GM10266 (cell line): ENCODE data around the gene C17orf100.
A peak's percentile ranks its signal among the peaks of the same experiment; 100 is the strongest.
"Not testable (repeated sequence)": the region's sequence is repeated elsewhere in the genome, so short reads cannot be mapped to it uniquely, and the experiment has no call there.

ENCODE experiments used
- DNase-seq: peaks from one replicate; pipeline ENCODE4 v3.0.0; 2012; ENCODE audit errors: extremely low spot score
- CTCF ChIP-seq: IDR thresholded peaks from 2 replicates; pipeline ENCODE4 v1.5.1; 2012; ENCODE audit warnings: mild to moderate bottlenecking, low read depth; ENCODE audit not compliant: control insufficient read depth, insufficient read depth; ENCODE audit errors: missing control alignments

The C17orf100 gene

GRCh38 chr17:6657633-6658287, 6.2 kb downstream of the C17orf100 start:
- TF ChIP-seq CTCF = no peak

GRCh38 chr17:6658411-6658810, 6.8 kb downstream of the C17orf100 start:
- DNase-seq = not testable (repeated sequence)

More at GRCh38 chr17:6657633-6658287, 6.2 kb downstream of the C17orf100 start:
- no peak for DNase-seq

GRCh38 chr17:6660101-6660500, 8.5 kb downstream of the C17orf100 start:
- no peak for DNase-seq
- TF ChIP-seq CTCF = no peak

GRCh38 chr17:6660805-6661463, 9.4 kb downstream of the C17orf100 start:
- no peak for TF ChIP-seq CTCF
- DNase-seq = peak; percentile 65

- DNase-seq = no peak
- TF ChIP-seq CTCF = no peak
These were observed 9.9 kb downstream of the C17orf100 start for GRCh38 chr17:6661464-6661848.

GRCh38 chr17:6663200-6663599, 11.6 kb downstream of the C17orf100 start:
- DNase-seq = not testable (repeated sequence)

GRCh38 chr17:6666077-6666521, 14.5 kb downstream of the C17orf100 start:
- TF ChIP-seq CTCF = peak; percentile 95
- DNase-seq = peak; percentile 75

GRCh38 chr17:6666557-6666956, 15.0 kb downstream of the C17orf100 start:
- TF ChIP-seq CTCF = no peak
- DNase-seq = no peak
